Measurements from ENCODE around the gene FZD4. TPM values are rescaled to one million over a fixed set of nuclear protein-coding genes. Genes with fewer than 3 reads are reported as not detected.
"Not testable (repeated sequence)": the region's sequence is repeated elsewhere in the genome, so short reads cannot be mapped to it uniquely, and the experiment has no call there.

The FZD4 gene
- total RNA-seq, 1 experiment from 2014 or later = 1.8 TPM

- H3K9me2 ChIP-seq (replicated peaks; ENCODE audit: insufficient read depth, low read length) = no peaks in the 10 kb centered on the region
- no peaks in the 10 kb centered on the region for H3K9me3 ChIP-seq (ENCODE audit: low read length)
- H3K4me3 ChIP-seq (ENCODE audit: low read length) = no peak overlapping the region
- no peaks in the 10 kb centered on the region for H4K20me1 ChIP-seq (ENCODE audit: insufficient read depth, low read depth, low read length)
- H3K79me2 ChIP-seq (ENCODE audit: low read length) = no peaks in the 10 kb centered on the region
- no peaks in the 10 kb centered on the region for H3K27me3 ChIP-seq (ENCODE audit: low read length)
- no peak overlapping the region; the same call in 1 of the 2 replicates for H2AFZ ChIP-seq (ENCODE audit: low read length)
- no peaks in the 10 kb centered on the region for H3K36me3 ChIP-seq (ENCODE audit: insufficient read depth, low read length)
- DNase-seq = no peak
- H3K4me1 ChIP-seq (ENCODE audit: low read length) = peaks cover 7% of the 10 kb centered on the region
- no peak overlapping the region for H3K4me2 ChIP-seq (ENCODE audit: low read depth, low read length, poor library complexity, severe bottlenecking)
- H3K27ac ChIP-seq (ENCODE audit: low read length) = no peak overlapping the region
- H3K9ac ChIP-seq (ENCODE audit: low read length) = no peak overlapping the region
Observed at GRCh38 chr11:86948733-86949132, 6.5 kb downstream of the FZD4 start.

DNA sequence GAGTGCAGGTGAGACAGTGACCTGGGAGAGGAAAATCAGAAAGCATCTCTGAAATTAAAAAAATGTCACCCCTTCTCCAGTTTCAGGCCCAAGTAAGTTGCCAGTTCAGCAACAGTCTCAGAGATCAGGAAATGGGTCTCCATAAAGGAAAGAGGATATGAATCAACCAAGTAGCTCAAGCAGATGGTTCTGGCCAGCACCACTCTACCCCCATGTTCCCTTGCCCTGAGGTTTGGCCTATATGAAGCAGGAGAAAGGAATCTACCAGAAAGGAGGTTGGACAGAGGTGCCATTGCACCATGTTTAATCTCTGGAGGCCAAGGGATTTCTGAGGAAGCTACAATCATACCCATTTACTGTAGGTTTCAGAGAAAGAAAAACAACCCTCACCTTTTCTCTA is 7.7 kb downstream of the FZD4 start:
- Histone ChIP-seq H3K27ac (ENCODE audit: low read length) (no peak overlapping the region), H3K4me2 (ENCODE audit: low read depth, low read length, poor library complexity, severe bottlenecking) (no peak overlapping the region), H3K36me3 (ENCODE audit: insufficient read depth, low read length) (no peaks in the 10 kb centered on the region), H3K9ac (ENCODE audit: low read length) (no peak overlapping the region), H3K79me2 (ENCODE audit: low read length) (no peaks in the 10 kb centered on the region), H3K9me2 (replicated peaks; ENCODE audit: insufficient read depth, low read length) (no peaks in the 10 kb centered on the region), H3K27me3 (ENCODE audit: low read length) (no peaks in the 10 kb centered on the region), H3K4me1 (ENCODE audit: low read length) (no peaks in the 10 kb centered on the region), H2AFZ (ENCODE audit: low read length) (no peak overlapping the region), H3K4me3 (ENCODE audit: low read length) (no peak overlapping the region), H3K9me3 (ENCODE audit: low read length) (no peaks in the 10 kb centered on the region), H4K20me1 (ENCODE audit: insufficient read depth, low read depth, low read length) (no peaks in the 10 kb centered on the region)
- DNase-seq = no peak

- H3K79me2 ChIP-seq (ENCODE audit: low read length); H3K9ac ChIP-seq (ENCODE audit: low read length); H3K4me1 ChIP-seq (ENCODE audit: low read length); H2AFZ ChIP-seq (ENCODE audit: low read length); H3K4me2 ChIP-seq (ENCODE audit: low read depth, low read length, poor library complexity, severe bottlenecking); H3K27me3 ChIP-seq (ENCODE audit: low read length); H3K4me3 ChIP-seq (ENCODE audit: low read length); DNase-seq; H3K36me3 ChIP-seq (ENCODE audit: insufficient read depth, low read length); H3K9me2 ChIP-seq (replicated peaks; ENCODE audit: insufficient read depth, low read length); H3K27ac ChIP-seq (ENCODE audit: low read length); H3K9me3 ChIP-seq (ENCODE audit: low read length); H4K20me1 ChIP-seq (ENCODE audit: insufficient read depth, low read depth, low read length): not testable (repeated sequence)
Observed at GRCh38 chr11:86943505-86943904, 11.7 kb downstream of the FZD4 start.

- H3K27ac ChIP-seq (ENCODE audit: low read length) = no peak overlapping the region
- no peaks in the 10 kb centered on the region for H3K9me2 ChIP-seq (replicated peaks; ENCODE audit: insufficient read depth, low read length)
- H3K4me3 ChIP-seq (ENCODE audit: low read length) = no peak overlapping the region
- no peak overlapping the region for H3K4me2 ChIP-seq (ENCODE audit: low read depth, low read length, poor library complexity, severe bottlenecking)
- H2AFZ ChIP-seq (ENCODE audit: low read length) = peak overlapping the region; percentile 9; the same call in 1 of the 2 replicates
- H3K9ac ChIP-seq (ENCODE audit: low read length) = no peak overlapping the region
- DNase-seq = no peak
- H3K79me2 ChIP-seq (ENCODE audit: low read length) = no peaks in the 10 kb centered on the region
- H3K36me3 ChIP-seq (ENCODE audit: insufficient read depth, low read length) = no peaks in the 10 kb centered on the region
- H3K9me3 ChIP-seq (ENCODE audit: low read length) = no peaks in the 10 kb centered on the region
- H3K27me3 ChIP-seq (ENCODE audit: low read length) = no peaks in the 10 kb centered on the region
- no peaks in the 10 kb centered on the region for H4K20me1 ChIP-seq (ENCODE audit: insufficient read depth, low read depth, low read length)
- H3K4me1 ChIP-seq (ENCODE audit: low read length) = peaks cover 11% of the 10 kb centered on the region
Observed at GRCh38 chr11:86941871-86942599, 13.2 kb downstream of the FZD4 start.

DNA sequence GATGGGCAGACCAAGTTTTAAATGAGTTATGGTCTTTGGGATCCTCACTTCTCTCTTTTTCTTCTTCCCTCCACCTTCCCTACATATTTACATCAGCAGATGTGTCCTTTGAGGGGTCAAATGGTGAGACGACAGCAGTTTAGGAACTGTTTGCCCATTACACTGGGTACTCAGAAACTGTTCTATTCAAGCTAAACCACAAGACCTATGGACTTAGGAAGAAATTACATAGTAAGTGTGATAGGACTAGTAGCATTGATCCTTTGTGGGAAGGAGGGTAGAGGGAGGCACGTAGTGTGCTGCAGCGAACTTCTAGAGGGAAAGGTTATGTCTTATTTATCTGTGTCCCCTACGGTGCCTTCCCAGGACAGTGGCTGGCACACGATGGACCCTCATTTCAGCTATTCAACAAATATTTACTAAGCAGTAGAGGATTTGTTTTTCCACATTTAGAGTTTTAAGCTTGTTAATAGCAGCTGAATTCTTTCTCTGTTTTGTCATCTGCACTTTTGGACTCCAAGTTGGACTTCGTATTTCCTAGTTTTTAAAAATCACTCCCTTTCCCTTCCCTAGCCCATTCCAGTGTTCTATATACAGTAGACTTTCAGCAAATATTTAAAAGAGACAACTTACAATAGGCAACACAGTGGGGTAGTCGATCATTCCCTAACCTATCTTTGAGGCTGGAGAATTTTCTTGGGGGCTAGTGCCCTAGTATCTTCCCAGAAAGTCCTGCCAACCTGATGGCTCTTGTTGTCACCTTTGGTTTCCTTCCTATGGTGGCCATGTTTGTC is 13.9 kb downstream of the FZD4 start:
- Histone ChIP-seq H3K9me3 (ENCODE audit: low read length) (no peaks in the 10 kb centered on the region), H4K20me1 (ENCODE audit: insufficient read depth, low read depth, low read length) (no peaks in the 10 kb centered on the region), H3K79me2 (ENCODE audit: low read length) (no peaks in the 10 kb centered on the region), H3K9me2 (replicated peaks; ENCODE audit: insufficient read depth, low read length) (no peaks in the 10 kb centered on the region), H3K4me1 (ENCODE audit: low read length) (peaks cover 11% of the 10 kb centered on the region), H3K4me2 (ENCODE audit: low read depth, low read length, poor library complexity, severe bottlenecking) (no peak overlapping the region), H3K4me3 (ENCODE audit: low read length) (no peak overlapping the region), H3K36me3 (ENCODE audit: insufficient read depth, low read length) (no peaks in the 10 kb centered on the region), H3K9ac (ENCODE audit: low read length) (no peak overlapping the region), H2AFZ (ENCODE audit: low read length) (peak overlapping the region; percentile 9; the same call in 1 of the 2 replicates), H3K27ac (ENCODE audit: low read length) (no peak overlapping the region), H3K27me3 (ENCODE audit: low read length) (no peaks in the 10 kb centered on the region)
- DNase-seq = no peak

GRCh38 chr11:86940122-86940777 is 14.9 kb downstream of the FZD4 start:
- no peak for DNase-seq
- Histone ChIP-seq H3K9ac (ENCODE audit: low read length) (no peak overlapping the region), H3K79me2 (ENCODE audit: low read length) (no peaks in the 10 kb centered on the region), H4K20me1 (ENCODE audit: insufficient read depth, low read depth, low read length) (no peaks in the 10 kb centered on the region), H3K36me3 (ENCODE audit: insufficient read depth, low read length) (no peaks in the 10 kb centered on the region), H3K4me1 (ENCODE audit: low read length) (peaks cover 11% of the 10 kb centered on the region), H3K9me2 (replicated peaks; ENCODE audit: insufficient read depth, low read length) (no peaks in the 10 kb centered on the region), H3K27ac (ENCODE audit: low read length) (no peak overlapping the region), H3K4me3 (ENCODE audit: low read length) (no peak overlapping the region), H3K4me2 (ENCODE audit: low read depth, low read length, poor library complexity, severe bottlenecking) (no peak overlapping the region), H3K9me3 (ENCODE audit: low read length) (no peaks in the 10 kb centered on the region), H3K27me3 (ENCODE audit: low read length) (no peaks in the 10 kb centered on the region), H2AFZ (ENCODE audit: low read length) (peak overlapping the region; percentile 22)

DNA sequence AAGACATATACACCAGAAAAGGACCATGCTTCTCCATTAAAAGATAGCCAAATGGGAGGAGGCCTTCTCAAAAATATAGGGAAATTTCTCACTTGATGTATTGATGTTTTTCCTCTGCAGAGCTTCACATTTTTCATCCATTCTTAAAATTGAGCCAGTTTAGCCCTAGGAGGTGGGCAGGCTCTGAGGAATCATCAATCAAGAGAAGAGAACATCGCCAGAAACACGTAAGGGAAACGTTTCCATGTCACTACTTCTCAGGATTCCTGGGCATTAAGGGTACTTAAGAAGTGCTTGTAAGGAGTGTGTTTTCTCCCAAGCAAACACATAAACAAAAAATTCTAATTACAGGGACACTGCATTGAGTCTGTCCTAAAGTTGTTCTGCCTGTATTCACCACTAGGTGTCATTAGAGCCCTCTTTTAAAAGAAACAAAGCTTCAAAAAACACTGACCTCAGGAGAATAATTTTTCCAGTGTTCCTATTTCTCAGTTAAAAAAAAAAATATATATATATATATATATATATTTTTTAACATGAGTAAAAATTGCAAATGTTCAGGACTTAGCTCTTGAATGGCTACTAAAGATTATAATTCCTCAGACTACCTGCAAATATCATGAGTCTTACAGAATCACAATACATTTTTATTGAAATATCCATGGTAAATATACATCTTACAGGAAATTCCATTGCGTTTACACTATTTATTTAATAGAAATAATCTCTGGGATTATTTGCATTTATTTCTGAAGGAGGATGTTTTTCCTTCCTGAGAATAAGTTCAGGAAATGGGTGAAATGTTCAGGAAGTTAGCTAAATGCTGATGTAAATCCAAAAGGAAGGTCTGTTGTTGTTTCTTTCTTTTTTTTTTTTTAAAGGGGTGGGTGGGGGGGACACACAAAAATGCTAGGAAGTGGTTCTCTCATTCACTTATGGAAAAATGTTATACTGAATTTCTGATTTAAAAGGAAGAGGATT is 16.0 kb downstream of the FZD4 start:
- no peak overlapping the region for H3K4me2 ChIP-seq (ENCODE audit: low read depth, low read length, poor library complexity, severe bottlenecking)
- peaks cover 11% of the 10 kb centered on the region for H3K4me1 ChIP-seq (ENCODE audit: low read length)
- no peak overlapping the region for H3K4me3 ChIP-seq (ENCODE audit: low read length)
- no peaks in the 10 kb centered on the region for H4K20me1 ChIP-seq (ENCODE audit: insufficient read depth, low read depth, low read length)
- H3K36me3 ChIP-seq (ENCODE audit: insufficient read depth, low read length) = no peaks in the 10 kb centered on the region
- no peak overlapping the region for H3K27ac ChIP-seq (ENCODE audit: low read length)
- H3K79me2 ChIP-seq (ENCODE audit: low read length) = no peaks in the 10 kb centered on the region
- H3K9ac ChIP-seq (ENCODE audit: low read length) = no peak overlapping the region
- H2AFZ ChIP-seq (ENCODE audit: low read length) = peak overlapping the region; percentile 22; the same call in 1 of the 2 replicates
- H3K27me3 ChIP-seq (ENCODE audit: low read length) = no peaks in the 10 kb centered on the region
- no peaks in the 10 kb centered on the region for H3K9me2 ChIP-seq (replicated peaks; ENCODE audit: insufficient read depth, low read length)
- H3K9me3 ChIP-seq (ENCODE audit: low read length) = no peaks in the 10 kb centered on the region
- DNase-seq = peak; percentile 91

All from Karpas-422 (cell line).